GM15510 (cell line): ENCODE results near the gene PPARG.

ENCODE experiments used
- POLR2A ChIP-seq: IDR thresholded peaks from 3 replicates; pipeline ENCODE4 v1.6.1; 2011; ENCODE audit warnings: borderline replicate concordance; ENCODE audit not compliant: insufficient read length; ENCODE audit errors: extremely low read depth

The PPARG gene

GRCh38 chr3:12372741-12373280, 83.9 kb downstream of the PPARG start:
- no peak for TF ChIP-seq POLR2A

- TF ChIP-seq POLR2A, result no peak
These were observed 86.7 kb downstream of the PPARG start for GRCh38 chr3:12375572-12375971.

DNA sequence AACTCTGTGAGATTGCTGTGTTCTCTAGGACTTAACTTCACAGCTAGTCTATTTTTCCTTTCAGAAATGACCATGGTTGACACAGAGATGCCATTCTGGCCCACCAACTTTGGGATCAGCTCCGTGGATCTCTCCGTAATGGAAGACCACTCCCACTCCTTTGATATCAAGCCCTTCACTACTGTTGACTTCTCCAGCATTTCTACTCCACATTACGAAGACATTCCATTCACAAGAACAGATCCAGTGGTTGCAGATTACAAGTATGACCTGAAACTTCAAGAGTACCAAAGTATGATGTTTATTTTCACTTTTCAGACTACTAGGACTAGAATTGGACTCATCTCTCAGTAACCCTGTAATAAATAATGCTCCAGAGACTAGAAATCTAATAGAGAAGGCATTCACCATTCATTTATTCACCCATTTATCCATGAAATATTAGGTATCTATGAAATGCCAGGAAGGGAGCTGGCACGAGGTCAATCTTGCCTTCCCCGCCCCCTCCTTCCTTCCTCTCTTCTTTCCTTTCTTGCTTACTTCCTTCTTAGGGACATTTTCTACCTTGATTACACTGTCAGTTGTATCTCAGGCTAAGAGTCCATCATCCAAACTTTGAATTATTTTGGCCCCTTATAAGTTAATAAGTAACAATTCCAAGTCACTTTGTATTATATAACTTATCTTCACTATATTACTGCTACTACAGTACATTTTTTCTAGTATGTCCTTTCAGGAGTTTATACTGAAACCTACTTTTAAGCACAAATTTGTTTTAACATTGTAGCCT, 91.0 kb downstream of the PPARG start:
- TF ChIP-seq POLR2A, result no peak

DNA sequence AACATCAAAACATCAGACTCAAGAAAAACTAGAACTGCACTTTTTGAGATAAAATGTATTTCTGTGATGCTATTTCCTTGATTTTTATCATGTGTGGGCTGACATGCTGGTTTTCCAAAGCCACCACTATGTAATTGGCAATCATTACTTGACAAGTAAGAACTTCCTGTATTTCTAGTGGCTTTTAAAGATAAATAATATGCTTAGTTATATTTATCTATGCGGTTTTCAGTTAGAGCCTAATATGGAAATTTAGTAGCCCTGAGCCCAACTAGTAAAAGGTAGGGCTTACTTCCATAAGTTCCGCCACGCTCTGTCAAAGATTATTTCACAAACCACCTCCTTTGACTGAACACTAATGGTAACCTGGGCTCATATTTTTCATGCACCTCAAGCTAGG, 91.6 kb downstream of the PPARG start:
- no peak for TF ChIP-seq POLR2A

GRCh38 chr3:12381199-12381598, 92.3 kb downstream of the PPARG start:
- no peak for TF ChIP-seq POLR2A

- no peak for TF ChIP-seq POLR2A
These were observed 94.3 kb downstream of the PPARG start for GRCh38 chr3:12383218-12383617.

DNA sequence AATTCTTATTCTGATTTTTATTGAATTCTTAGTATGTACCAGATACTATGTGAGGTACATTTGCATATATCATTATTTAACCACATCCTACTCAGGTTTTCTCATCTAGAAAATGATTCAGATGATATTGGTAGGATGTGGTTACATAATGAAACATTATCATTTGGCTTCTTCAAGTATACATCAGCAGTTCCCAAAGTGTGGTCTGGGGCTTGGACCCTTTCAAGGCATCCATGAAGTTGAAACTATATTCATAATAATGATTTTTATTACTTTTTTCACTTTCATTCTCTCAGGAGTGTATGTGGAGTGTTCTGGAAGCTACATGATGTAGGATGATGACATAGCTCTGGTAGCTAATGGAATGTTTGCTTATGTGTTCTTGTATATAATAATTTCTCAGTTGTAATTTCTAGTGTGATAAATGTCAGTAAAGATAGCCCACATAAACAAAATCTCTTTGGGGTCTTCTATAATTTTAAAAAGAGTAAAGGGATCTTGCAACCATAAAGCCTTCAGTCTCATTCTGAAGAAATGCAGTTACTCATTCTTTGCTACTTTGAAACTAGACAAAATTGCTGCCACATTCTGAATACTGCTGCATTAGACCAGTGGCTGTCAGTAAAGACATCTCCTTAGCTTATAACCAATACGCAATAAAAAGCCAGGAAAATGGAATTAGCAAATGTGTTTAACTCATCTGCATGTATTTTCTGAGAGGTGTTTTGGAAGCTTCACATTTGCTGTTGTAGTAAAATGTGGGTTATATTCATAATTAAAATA, 95.8 kb downstream of the PPARG start:
- TF ChIP-seq POLR2A, result no peak

DNA sequence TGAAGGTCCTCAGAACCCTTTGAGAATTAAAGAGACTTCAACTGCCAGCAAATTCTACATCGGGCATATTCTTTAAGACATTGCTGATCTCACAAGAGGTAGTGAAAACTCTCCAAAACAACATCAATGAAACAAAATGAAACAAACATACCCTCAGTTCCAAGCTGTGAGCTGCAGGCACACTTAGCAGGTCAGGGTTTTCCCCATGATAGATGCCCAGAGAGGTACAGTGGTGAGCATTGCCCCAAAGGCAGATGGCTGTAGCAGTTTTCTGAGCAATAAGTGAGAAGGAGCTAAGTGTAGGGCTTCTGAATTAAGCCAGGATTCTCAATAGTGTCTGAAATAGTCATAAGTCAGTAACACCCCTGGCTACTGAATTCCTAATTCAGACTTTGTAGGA, 99.3 kb downstream of the PPARG start:
- no peak for TF ChIP-seq POLR2A

DNA sequence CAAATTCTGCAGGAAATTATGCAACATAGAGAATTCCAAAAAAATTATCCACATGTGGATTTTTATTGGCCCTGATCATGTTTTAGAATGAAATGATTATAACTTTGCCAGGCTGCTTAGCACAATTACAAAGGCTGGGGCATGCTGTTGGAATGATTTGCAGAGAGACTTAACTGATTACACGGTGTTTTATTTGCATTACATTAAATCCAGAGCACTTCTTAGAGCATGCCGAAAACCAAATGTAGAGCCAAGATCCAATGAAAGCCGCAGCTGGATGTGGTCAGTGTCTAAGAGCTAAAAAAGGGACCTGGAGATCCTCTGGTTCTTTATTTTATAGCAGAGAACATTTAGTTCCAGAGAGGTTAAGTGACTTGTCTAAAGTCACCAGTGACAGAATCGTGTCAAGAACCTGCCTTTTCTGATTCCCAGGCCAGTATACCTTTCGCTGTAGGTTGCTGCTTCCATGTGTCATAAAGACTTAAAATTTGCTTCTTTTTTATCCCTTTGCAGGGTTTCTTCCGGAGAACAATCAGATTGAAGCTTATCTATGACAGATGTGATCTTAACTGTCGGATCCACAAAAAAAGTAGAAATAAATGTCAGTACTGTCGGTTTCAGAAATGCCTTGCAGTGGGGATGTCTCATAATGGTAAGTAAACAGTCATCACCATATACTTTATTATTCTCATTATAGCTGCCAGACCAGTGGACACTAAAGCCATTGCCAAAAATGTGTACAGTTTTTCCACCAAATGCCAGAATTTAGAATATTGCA, 103.4 kb downstream of the PPARG start:
- no peak for TF ChIP-seq POLR2A

DNA sequence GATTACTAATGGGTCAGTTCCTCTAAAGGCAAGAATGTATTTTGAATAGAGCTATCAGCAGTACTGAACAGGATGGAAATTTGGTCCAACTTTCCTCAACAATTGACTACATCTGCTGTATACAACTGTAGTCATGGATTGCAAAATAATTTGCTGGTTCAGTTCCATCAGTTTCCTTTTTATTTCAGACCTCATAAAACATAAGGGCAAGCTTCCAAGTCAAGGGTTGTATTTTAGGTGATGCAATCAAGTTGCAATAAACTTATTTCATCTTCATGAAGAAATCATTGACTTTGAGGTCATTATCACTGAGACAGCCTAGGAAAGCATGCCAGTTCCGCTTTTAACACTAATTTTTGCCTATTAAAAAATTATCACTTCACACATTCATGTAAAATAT, 105.0 kb downstream of the PPARG start:
- TF ChIP-seq POLR2A, result no peak

DNA sequence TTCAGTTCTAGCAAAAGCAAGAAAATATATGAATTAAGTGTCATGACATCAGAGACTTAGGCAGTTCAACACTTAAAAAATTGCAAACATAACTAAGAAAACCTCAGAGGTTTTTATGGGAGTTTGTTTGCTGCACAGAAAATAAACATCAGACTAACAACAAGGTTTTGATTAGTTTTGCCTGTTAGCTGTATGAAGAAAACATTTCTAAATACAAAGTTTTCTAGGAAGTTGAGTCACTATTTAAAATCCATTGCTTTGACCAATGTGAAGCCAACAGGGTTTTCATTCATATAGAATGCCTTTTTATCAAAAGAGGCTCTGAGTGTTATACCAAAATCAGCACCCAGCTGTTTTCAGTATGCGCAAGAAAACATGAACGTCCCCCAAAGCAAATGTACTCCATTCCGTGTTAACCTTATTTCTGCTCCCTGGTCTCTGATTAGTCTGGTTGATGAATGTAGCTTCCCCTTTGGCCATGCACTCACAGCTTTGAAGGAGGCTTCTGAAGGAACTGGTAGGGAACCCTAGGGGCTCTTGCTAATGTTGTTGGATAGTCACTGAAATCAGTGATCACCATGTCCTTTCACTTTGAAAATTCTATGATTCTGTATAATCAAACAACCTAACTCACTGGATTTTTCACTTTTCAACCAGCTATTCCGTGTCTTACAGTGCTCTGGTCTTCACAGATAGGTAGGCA, 105.8 kb downstream of the PPARG start:
- TF ChIP-seq POLR2A, result no peak

- TF ChIP-seq POLR2A, result no peak
These were observed 106.6 kb downstream of the PPARG start for GRCh38 chr3:12395349-12396012.

GRCh38 chr3:12396471-12396870, 107.6 kb downstream of the PPARG start:
- TF ChIP-seq POLR2A, result no peak

DNA sequence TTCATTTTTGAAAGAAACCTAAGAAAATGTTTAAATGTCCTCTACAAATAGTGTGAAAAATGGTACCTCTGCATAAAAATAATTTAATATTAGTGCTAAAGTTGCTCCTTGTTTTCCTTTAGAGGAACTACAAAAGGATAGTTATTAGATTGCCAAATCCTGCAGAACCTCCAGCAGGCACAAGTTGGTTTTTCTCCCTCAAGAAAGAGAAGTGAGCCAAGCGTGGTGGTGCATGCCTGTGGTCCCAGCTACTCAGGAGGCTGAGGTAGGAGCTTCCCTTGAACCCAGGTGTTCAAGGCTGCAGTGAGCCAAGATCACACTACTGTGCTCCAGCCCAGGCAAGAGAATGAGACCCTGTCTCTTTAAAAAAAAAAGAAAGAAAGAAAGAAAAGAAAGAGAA, 110.4 kb downstream of the PPARG start:
- no peak for TF ChIP-seq POLR2A
